Activated CD4-positive, alpha-beta T cell treated with anti-CD3 and anti-CD28 coated beads, Interleukin-2, amount 50 U/mL, for 24 hours (primary cell): ENCODE measurements around the gene PLIN3.
"Not testable (repeated sequence)": the region's sequence is repeated elsewhere in the genome, so short reads cannot be mapped to it uniquely, and the experiment has no call there.

Source experiments
- DNase-seq, 2 donors: peaks; one replicate each; pipeline ENCODE4 v3.0.0-alpha.2; 2020; ENCODE audit warnings: low read depth in 1 of 2, low spot score in 1 of 2

Gene PLIN3

GRCh38 chr19:4849019-4849418 lies 18.4 kb downstream of the PLIN3 start:
- no peak for DNase-seq

- DNase-seq = no peak
Measured at GRCh38 chr19:4847190-4847973, 20.1 kb downstream of the PLIN3 start.

GRCh38 chr19:4845975-4846374 lies 21.5 kb downstream of the PLIN3 start:
- DNase-seq = not testable (repeated sequence)

- no peak for DNase-seq
Measured at GRCh38 chr19:4844348-4845179, 22.9 kb downstream of the PLIN3 start.

DNA sequence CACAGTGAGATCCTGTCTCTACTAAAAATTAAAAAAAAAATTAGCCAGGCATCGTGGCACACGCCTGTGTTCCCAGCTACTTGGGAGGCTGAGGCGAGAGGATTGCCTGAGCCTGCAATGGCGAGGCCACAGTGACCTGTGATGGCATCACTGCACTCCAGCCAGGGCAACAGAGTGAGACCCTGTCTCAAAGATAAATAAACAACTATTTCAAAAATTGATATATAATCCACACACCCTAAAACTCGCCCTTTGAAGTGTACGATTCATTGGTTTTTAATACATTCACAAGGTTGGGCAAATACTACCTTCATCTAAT lies 23.9 kb downstream of the PLIN3 start:
- no peak for DNase-seq

DNA sequence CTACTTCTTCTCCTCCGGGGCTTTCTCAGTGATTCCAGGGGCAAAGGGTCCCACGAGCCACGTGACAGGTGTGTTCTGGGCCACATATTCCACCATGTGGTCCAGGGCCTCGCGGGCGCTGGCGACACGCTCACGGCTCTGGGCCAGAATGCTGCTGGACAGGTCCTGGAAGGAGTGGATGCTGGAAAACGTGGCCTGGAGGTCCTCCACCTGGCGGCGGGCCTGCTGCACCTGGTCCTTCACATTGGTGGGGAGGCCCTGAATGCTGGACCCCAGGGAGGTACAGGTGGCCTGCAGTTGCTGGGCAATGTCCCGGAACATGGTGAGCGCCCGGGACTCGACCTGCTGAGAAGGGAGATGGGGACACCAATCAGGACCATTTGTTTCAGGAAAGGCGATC lies 28.3 kb downstream of the PLIN3 start:
- no peak for DNase-seq

GRCh38 chr19:4832776-4833175 lies 34.7 kb downstream of the PLIN3 start:
- DNase-seq = no peak

DNA sequence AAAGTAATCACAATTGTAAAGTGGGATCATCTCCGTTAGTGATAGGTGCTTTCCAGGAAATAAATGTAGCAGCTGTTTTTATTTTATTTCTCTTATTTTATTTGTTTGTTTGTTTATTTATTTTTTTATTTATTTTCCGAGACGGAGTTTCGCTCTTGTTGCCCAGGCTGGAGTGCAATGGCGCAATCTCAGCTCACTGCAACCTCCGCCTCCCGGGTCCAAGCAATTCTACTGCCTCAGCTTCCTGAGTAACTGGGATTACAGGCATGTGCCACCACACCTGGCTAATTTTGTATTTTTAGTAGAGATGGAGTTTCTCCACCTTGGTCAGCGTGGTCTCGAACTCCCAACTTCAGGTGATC lies 35.5 kb downstream of the PLIN3 start:
- DNase-seq = not testable (repeated sequence)

DNA sequence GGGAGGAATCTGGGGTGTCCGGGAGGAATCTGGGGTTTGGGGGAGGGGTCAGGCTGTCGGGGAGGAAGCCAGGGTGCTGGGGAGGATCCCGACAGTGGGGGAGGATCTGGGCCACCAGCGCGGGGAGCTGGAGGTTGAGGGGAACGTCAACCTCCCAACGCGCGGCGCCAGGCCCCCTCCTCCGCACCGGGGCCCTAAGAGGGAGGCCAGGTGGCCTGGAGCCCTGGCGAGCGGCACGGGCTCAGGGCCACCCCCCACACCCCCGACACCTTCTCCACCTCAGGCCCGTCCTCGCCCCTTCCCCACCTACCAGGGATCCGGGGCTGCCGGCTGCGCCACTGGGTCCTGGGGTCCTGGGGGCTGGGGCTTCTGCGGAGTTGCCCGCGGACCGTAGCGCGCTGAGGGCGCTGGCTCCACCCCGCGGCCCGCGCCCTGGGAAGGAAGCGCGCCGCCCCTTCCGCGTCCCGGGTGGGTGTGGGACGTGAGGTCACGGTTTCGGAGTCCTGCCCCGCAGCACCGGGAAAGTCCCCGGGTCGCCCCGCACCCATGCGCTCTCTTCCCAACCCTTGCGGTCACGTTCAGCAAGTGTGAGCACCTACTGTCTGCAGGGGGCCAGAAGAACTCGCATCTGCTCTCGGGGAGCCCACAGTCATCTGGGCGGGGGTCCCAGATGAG lies 36.0 kb downstream of the PLIN3 start, which contains the start of gene TICAM1:
Gene TICAM1, minus strand, starts transcription at position 409 of the 675 bp plus-strand sequence. CDS start 13,335 bp downstream, outside the sequence.
- peak; percentile 50 to 77 for DNase-seq

- no peak for DNase-seq
Measured at GRCh38 chr19:4830768-4831265, 36.6 kb downstream of the PLIN3 start.

DNA sequence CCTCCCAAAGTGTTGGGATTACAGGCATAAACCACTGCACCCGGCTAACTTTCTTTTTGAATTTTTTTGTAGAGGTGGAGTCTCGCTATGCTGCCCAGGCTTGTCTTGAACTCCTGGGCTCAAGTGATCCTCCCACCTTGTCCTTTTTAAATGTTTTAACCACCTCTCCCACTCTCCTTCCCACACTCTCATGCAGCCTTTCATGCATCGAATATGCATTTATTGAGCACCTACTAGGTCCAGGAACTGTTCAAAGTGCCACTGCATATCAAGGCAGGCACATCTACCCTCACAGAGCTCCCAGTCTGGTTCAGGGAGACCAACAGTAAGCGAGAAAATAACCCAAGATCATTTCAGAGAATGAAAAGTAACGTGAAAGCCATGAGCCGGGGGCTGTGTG lies 37.1 kb downstream of the PLIN3 start:
- DNase-seq = no peak

GRCh38 chr19:4829001-4829712 lies 38.3 kb downstream of the PLIN3 start:
- no peak for DNase-seq

- no peak for DNase-seq
Measured at GRCh38 chr19:4823577-4823976, 43.9 kb downstream of the PLIN3 start.

DNA sequence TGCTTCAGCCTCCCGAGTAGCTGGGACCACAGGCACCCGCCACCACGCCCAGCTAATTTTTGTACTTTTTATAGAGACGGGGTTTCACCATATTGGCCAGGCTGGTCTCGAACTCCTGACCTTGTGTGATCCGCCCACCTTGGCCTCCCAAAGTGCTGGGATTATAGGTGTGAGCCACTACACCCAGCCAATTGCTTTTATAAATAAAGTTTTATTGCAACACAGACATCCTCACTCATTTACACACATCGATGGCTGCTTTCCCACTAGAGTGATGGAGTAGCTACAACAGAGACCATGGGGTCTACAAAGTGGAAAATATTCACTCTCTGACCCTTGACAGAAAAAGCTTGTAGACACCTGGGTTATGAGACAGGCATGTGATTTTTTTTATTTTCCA lies 45.1 kb downstream of the PLIN3 start:
- not testable (repeated sequence) for DNase-seq

DNA sequence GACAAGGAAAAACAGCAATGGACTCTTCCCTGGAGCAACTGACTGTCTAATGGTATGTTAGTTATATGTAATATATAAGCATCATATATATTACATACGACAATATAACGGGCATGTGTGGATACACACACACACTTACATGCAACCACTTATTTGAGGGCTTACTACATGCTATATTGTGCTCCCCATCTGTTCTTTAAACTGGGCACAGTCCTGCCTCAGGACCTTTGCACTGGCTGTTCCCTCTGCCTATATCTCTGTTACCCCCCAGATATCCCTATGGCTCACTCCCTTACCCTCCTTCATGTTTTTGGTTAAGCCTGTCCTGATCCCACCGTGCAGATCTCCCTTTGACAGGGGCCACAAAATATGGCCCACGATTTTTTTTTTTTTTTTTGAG lies 46.2 kb downstream of the PLIN3 start:
- no peak for DNase-seq

- DNase-seq = no peak
Measured at GRCh38 chr19:4817467-4818277, 49.8 kb downstream of the PLIN3 start.

- no peak for DNase-seq
Measured at GRCh38 chr19:4816950-4817278, 50.6 kb downstream of the PLIN3 start.

GRCh38 chr19:4816202-4816949 lies 51.1 kb downstream of the PLIN3 start:
- no peak for DNase-seq

- DNase-seq = peak; percentile 40 to 79
Measured at GRCh38 chr19:4815426-4816201, 51.9 kb downstream of the PLIN3 start.
